Suppressor macrophage treated with lipopolysaccharide for 1 hour (primary cell): ENCODE measurements around the gene NELL1.
A peak's percentile ranks its signal among the peaks of the same experiment; 100 is the strongest.
"Not testable (repeated sequence)": the region's sequence is repeated elsewhere in the genome, so short reads cannot be mapped to it uniquely, and the experiment has no call there.

Experiments used
- DNase-seq, 3 donors: peaks; one replicate each; pipeline ENCODE4 v3.0.0-alpha.2; 2020 to 2022

NELL1 gene

GRCh38 chr11:21258414-21258813 lies 589.0 kb downstream of the NELL1 start:
- DNase-seq = no peak

GRCh38 chr11:21260101-21260500 lies 590.7 kb downstream of the NELL1 start:
- no peak for DNase-seq

DNA sequence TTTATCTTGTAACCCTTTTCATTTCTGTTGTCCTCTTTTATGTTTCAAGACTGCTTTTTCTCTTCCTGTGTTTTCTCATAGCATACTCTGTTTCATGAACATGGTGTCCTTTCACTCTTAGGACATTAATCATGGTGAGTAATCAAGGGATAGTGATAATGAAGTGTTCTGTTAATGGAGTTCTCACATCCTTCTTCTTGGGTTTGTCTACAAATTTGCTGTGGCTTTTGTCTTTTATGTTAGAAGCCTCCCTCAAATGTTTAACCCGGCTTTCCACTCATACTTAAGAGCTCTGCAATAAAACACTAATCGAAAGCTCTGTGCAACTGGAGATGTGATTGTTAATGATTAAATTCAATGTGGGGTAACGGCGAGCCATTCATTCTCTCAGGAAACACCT lies 593.6 kb downstream of the NELL1 start:
- DNase-seq = no peak

DNA sequence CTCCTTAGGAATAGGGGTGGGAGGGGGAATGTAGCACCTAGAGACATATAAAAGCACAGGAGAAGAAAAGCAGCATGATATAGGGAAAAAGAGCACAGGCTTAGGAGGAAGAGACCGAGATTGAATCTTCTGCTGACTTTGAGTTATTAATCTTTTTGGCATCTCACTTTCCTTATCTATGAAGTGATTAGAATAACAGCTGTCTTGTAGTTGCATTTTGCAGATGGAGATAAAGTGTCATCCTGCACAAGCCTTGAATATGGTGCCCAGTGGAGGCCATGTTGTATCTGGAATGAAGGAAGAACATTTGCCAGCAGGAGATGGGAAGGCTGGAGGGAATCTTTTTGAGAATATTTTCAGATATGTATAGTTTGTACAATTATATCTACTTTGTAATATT lies 594.7 kb downstream of the NELL1 start:
- no peak for DNase-seq

DNA sequence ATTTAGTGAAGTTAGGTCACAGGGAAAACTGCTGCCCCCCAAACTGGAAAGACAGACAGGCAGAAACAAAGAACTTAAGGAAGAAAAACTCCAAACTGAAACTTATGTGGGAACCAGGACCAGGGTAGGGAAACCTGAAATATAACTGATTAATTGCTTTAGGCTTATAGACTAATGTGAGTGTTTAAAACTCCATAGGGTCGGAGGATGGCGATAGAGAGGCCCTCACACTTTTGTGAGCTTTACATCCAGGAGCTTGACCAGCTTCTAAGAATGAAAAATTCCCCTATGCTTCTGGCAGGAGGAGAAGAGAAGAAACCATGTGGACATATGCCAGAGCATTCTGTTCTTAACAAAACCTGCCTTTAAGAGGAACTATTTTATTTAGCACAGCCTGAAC lies 598.6 kb downstream of the NELL1 start:
- DNase-seq = no peak

DNA sequence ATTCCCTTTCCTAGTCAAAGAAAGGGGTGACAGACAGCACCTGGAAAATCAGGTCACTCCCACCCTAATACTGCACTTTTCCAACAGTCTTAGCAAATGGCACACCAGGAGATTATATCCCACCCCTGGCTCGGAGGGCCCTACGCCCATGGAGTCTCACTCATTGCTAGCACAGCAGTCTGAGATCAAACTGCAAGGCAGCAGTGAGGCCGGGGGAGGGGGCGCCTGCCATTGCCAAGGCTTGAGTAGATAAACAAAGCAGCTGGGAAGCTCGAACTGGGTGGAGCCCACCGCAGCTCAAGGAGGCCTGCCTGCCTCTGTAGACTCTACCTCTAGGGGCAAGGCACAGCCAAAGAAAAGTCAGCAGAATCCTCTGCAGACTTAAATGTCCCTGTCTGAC lies 602.8 kb downstream of the NELL1 start:
- DNase-seq = not testable (repeated sequence)

GRCh38 chr11:21278840-21279239 lies 609.5 kb downstream of the NELL1 start:
- DNase-seq = no peak

DNA sequence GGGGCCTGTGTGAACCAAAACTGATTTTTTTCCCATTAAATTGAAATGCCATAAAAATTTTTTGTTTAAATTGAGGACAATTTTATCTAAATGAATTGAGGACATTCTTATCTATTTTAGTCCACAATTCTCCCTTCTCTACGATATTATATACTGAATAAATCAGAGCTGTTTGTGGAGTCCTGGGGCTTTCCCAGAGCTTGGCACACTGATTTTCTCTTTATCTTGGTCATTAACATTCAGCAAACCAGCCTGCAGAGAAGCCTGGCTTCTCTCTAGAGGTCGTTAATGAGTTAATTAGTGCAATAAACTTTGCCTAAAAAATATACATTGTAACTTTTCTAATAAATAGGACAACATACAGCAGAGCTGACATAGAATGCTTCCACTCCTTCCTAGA lies 615.7 kb downstream of the NELL1 start:
- DNase-seq = no peak

DNA sequence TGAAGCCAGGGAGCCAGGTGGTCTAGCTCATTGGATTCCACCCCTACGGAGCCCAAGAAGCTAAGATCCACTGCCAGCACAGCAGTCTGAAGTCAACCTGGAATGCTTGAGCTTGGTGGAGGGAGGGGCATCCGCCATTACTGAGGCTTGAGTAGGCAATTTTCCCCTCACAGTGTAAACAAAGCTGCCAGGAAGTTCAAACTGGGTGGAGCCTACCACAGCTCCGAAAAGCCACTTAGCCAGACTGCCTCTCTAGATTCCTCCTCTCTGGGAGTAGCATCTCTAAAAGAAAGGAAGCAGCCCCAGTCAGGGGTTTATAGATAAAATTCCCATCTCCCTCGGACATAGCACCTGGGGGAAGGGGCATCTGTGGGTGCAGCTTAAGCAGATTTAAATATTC lies 620.3 kb downstream of the NELL1 start:
- DNase-seq = no peak

DNA sequence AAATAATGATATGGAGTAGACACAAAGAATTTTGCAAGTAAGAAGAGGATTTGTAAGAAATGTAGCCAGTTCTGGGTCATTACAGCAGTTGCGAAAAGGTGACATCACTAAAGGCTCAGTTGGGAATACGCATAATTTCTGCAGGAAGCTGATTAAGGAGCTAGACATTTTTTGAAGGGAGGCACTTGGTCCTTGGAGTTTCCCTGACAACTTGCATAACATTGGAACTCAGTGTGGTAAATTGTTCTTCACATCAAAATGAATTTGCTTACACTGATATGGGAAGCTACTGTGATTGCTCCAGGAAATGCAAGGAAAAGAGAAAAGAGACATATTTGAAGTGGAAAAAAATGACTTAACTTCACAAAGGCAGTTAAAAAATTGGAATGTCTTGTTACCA lies 626.1 kb downstream of the NELL1 start:
- peak in 1 of 3 donors; percentile 0 for DNase-seq

DNA sequence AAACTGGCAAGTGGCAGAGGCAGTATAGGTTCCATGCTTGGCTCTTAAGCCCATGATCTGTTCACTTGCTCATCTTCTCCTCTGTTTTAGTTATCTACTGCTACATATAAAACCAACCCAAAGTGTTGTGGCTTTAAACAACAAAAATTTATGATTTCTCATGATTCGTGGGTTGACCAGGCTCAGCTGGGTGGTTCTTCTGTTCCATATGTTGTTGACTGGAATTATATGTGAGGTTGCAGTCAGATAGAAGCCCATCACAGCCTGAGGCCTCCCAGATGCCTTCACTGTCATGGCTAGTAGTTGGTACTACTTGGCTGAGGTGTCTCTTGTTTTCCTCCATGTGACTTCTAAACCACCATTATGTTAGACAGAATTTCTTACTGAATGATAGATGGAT lies 632.6 kb downstream of the NELL1 start:
- no peak for DNase-seq

GRCh38 chr11:21306739-21307358 lies 637.5 kb downstream of the NELL1 start:
- DNase-seq = no peak

- DNase-seq = no peak
Measured at GRCh38 chr11:21307874-21308273, 638.5 kb downstream of the NELL1 start.

- no peak for DNase-seq
Measured at GRCh38 chr11:21316591-21316990, 647.2 kb downstream of the NELL1 start.

- no peak for DNase-seq
Measured at GRCh38 chr11:21321072-21321471, 651.7 kb downstream of the NELL1 start.

- no peak for DNase-seq
Measured at GRCh38 chr11:21321530-21321929, 652.1 kb downstream of the NELL1 start.

- DNase-seq = no peak
Measured at GRCh38 chr11:21323617-21324016, 654.2 kb downstream of the NELL1 start.

- no peak for DNase-seq
Measured at GRCh38 chr11:21343204-21343603, 673.8 kb downstream of the NELL1 start.

DNA sequence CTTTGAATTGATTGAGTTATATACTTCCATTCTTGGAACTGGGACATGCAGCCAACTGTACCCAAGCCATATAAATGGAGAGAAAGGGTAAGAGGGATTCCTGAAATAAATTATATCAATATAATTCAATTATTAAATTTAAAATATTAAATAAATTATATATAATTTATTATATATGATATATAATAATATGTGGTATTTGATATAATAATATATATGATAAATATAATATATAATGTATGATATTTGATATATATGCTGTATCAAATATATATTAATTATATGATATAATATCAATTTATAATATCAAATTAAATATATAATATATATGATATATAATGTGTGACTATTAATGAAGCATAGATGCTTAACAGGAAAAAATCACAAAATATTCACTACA lies 677.0 kb downstream of the NELL1 start:
- DNase-seq = no peak

- no peak for DNase-seq
Measured at GRCh38 chr11:21350613-21351012, 681.2 kb downstream of the NELL1 start.

DNA sequence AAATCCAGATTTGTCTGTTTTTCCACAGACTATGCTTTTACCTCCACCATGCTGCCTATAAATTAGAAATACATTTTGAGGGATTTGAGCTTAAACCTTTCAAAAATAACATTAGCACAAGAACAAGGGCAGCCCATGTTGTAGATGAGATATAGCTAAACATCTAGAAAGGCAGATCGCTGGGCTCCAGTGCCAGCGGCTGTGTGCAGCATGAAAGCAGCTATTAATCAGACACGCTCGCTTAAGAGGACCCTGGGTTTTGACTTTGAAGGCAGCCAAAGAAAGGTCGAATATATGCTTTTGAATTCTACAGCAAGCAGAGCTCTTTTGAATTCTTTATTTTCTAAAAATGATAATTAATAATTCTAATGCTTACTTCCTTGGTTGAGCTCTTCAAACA lies 684.0 kb downstream of the NELL1 start:
- peak in 1 of 3 donors; percentile 5 for DNase-seq

DNA sequence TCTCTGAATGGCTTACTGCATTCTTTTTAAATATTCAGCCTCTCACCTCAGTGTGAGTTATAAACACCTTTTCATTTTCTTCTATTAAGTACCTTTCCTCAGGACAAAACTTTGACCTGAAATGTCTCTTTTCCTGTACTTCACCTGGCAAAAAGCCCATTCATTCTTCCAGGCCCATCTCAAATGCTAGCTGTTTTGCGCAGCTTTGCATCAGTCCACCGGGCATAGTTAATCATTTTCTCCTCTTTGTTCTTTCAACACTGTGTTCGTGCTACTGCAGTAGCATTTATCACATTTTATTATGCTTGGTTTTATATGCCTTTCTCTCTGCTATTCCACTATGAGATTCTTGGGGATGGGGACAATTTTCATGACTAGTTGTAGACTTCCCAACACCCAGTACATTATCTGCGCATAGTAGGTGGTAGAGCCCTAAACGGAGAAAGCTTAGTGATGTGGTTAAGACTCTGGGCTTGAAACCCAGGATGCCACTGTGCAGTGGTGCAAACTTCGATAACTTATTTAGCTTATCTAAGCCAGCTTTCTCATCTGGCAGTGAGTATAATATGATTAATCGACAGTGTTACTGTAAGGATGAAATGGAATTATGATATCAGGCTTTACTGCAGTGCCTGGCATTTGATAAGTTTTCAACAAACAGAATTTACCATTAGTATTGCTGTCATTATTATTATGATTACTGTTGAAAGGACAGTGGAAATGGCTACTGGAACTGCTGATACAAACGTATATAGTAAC lies 695.7 kb downstream of the NELL1 start:
- DNase-seq = peak in 1 of 3 donors; percentile 10

DNA sequence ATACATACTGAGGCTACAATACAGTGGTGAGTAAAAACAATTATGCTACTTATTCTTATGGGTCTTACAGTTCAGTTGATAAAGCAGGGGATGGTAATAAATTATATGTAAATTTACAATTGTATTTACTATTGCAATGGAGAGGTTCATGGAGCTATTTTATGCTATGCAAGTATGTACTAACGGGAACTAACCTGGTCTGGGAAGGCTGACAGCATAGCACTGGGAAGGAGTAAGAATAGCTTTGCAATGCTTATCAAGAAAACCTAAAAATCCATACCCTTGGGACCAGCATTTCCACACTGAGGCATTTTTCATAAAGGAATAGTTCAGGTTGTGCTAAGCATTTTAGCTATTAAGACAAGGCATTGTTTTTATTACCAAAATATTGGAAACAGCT lies 700.6 kb downstream of the NELL1 start:
- DNase-seq = no peak

DNA sequence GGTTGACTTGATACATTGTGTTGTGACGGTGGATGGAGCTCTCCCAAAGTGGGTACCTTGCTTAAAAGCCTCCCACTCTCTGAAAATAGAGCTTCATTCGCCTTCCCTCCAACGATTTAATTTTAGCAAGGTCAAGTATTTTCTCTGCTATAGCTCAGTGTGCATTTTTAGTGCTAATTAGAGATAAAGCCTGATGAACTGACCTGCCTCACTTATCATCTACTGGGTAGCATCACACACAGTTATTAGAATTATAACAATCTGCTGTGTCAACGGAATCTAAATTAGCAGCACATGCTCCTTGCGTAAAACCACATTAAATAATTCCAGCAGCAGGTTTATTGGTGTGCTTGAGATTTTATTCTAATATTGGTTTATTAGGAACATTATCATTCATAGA lies 701.7 kb downstream of the NELL1 start:
- no peak for DNase-seq

- no peak for DNase-seq
Measured at GRCh38 chr11:21372672-21373071, 703.3 kb downstream of the NELL1 start.
